Osteocyte (in vitro differentiated cells): ENCODE data around the gene LASP1. TPM values are rescaled to one million over a fixed set of nuclear protein-coding genes. Genes with fewer than 3 reads are reported as not detected.

Experiments used
- DNase-seq: peaks from one replicate; pipeline ENCODE4 v3.0.0; 2021; ENCODE audit warnings: mixed read lengths; ENCODE audit not compliant: unreplicated experiment; ENCODE audit errors: extremely low spot score
- H3K27ac Mint-ChIP-seq: one replicate; pipeline ENCODE4 v1.8.0; 2021; ENCODE audit warnings: mild to moderate bottlenecking, mixed read lengths; ENCODE audit not compliant: unreplicated experiment
- H3K27me3 Mint-ChIP-seq: one replicate; pipeline ENCODE4 v1.8.0; 2021; ENCODE audit warnings: mixed read lengths; ENCODE audit not compliant: unreplicated experiment
- H3K36me3 Mint-ChIP-seq: one replicate; pipeline ENCODE4 v1.8.0; 2021; ENCODE audit warnings: mixed read lengths; ENCODE audit not compliant: unreplicated experiment
- H3K4me1 Mint-ChIP-seq: one replicate; pipeline ENCODE4 v1.8.0; 2021; ENCODE audit warnings: mixed read lengths; ENCODE audit not compliant: unreplicated experiment
- H3K4me3 Mint-ChIP-seq: one replicate; pipeline ENCODE4 v1.8.0; 2021; ENCODE audit warnings: mild to moderate bottlenecking, moderate library complexity, mixed read lengths; ENCODE audit not compliant: unreplicated experiment
- H3K9me3 Mint-ChIP-seq: one replicate; pipeline ENCODE4 v1.8.0; 2021; ENCODE audit warnings: mixed read lengths; ENCODE audit not compliant: unreplicated experiment
- CTCF ChIP-seq: fragments of 200-600 bp; sonication (generic); IDR thresholded peaks from 2 replicates; pipeline ENCODE4 v1.5.0; 2021; ENCODE audit warnings: antibody characterized with exemption, mild to moderate bottlenecking, moderate library complexity
- total RNA-seq: library from RNA; stranded (reverse); gene quantifications from 2 replicates; pipeline ENCODE4 v1.2.1, GENCODE V29; 2021

Gene LASP1
- total RNA-seq, 1 donor from 2014 or later: 402 TPM

GRCh38 chr17:38905375-38905774 lies 35.5 kb downstream of the LASP1 start:
- Mint-ChIP-seq H3K27me3 (no peaks in the 10 kb centered on the region), H3K4me3 (no peak overlapping the region), H3K4me1 (peaks cover 20% of the 10 kb centered on the region), H3K27ac (no peak overlapping the region), H3K36me3 (peaks cover 29% of the 10 kb centered on the region), H3K9me3 (no peaks in the 10 kb centered on the region)
- TF ChIP-seq CTCF: no peak
- no peak for DNase-seq

GRCh38 chr17:38906460-38907228 lies 36.8 kb downstream of the LASP1 start:
- H3K27me3 Mint-ChIP-seq: no peaks in the 10 kb centered on the region

GRCh38 chr17:38907930-38908675 lies 38.2 kb downstream of the LASP1 start:
- H3K27ac Mint-ChIP-seq: no peak overlapping the region
- peaks cover 31% of the 10 kb centered on the region for H3K36me3 Mint-ChIP-seq
- TF ChIP-seq CTCF: no peak
- peaks cover 11% of the 10 kb centered on the region for H3K4me1 Mint-ChIP-seq
- no peak for DNase-seq
- no peaks in the 10 kb centered on the region for H3K27me3 Mint-ChIP-seq
- no peaks in the 10 kb centered on the region for H3K9me3 Mint-ChIP-seq
- no peak overlapping the region for H3K4me3 Mint-ChIP-seq

More at GRCh38 chr17:38906460-38907228, 36.8 kb downstream of the LASP1 start:
- H3K36me3 Mint-ChIP-seq: peaks cover 31% of the 10 kb centered on the region
- H3K9me3 Mint-ChIP-seq: no peaks in the 10 kb centered on the region
- no peak for TF ChIP-seq CTCF
- DNase-seq: no peak
- H3K27ac Mint-ChIP-seq: peak overlapping the region; percentile 12
- peaks cover 11% of the 10 kb centered on the region for H3K4me1 Mint-ChIP-seq
- H3K4me3 Mint-ChIP-seq: no peak overlapping the region

DNA sequence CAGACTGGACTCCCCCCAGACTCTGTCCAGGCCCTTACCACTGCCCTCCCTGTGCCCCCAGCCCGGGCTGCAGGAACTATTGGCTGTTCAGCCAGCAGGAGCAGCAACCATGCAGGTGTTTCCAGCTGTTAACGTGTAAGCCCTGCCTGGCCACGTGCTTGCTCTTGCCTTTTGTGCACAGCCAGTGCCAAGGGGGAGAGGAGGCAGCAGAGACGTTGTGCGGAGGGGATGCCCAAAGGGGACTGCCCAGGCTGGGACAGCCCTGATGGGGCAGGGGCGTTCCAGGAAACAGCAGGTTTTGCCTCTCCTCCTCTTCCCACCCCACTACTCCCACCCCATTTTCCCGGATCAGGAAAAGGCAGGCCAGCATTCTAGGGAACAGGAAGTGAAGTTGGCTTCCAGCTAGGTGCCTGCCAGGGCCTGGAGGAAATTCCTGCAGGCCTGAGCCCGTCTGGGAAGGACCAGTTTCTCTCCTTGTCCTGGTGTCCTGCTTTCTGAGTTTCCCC lies 38.9 kb downstream of the LASP1 start:
- no peak overlapping the region for H3K4me3 Mint-ChIP-seq
- no peaks in the 10 kb centered on the region for H3K27me3 Mint-ChIP-seq
- peaks cover 11% of the 10 kb centered on the region for H3K4me1 Mint-ChIP-seq
- H3K27ac Mint-ChIP-seq: no peak overlapping the region
- peaks cover 31% of the 10 kb centered on the region for H3K36me3 Mint-ChIP-seq
- DNase-seq: no peak
- H3K9me3 Mint-ChIP-seq: no peaks in the 10 kb centered on the region
- no peak for TF ChIP-seq CTCF

DNA sequence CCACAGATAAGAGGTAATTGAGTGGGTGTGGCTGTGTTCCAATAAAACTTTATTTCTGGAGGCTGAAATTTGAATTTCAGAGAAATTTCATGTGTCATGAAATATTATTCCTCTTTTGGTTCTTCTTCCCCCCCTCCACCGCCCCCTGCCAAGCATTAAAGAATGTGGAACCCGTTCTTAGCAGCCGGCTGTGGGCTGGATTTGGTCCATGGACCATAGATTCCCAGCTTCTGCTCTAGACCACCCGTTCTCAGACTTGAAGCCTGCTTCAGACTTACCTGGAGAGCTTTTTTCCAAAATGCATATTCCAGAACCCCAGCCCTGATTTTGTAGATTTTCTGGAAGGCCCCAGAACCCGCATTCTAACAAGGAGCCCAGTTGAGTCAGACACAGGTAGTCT lies 40.5 kb downstream of the LASP1 start:
- no peak overlapping the region for H3K27ac Mint-ChIP-seq
- H3K27me3 Mint-ChIP-seq: no peaks in the 10 kb centered on the region

More for the DNA sequence above, 40.5 kb downstream of the LASP1 start:
- no peak for DNase-seq
- no peak for TF ChIP-seq CTCF
- Mint-ChIP-seq H3K4me1 (peaks cover 11% of the 10 kb centered on the region), H3K36me3 (peaks cover 28% of the 10 kb centered on the region), H3K9me3 (no peaks in the 10 kb centered on the region), H3K4me3 (no peak overlapping the region)
